Measurements from ENCODE around the gene OLIG3.

The OLIG3 gene

GRCh38 chr6:137495703-137496336 lies 1.6 kb upstream of the OLIG3 start:
- Histone ChIP-seq H3K79me2 (ENCODE audit: insufficient read depth, low read length) (no peaks in the 10 kb centered on the region), H3K4me2 (ENCODE audit: low read depth, low read length, poor library complexity, severe bottlenecking) (no peak overlapping the region), H3K4me3 (ENCODE audit: low read length, poor library complexity, severe bottlenecking) (no peak overlapping the region), H3K4me1 (ENCODE audit: insufficient read depth, low read length, poor library complexity, severe bottlenecking) (no peaks in the 10 kb centered on the region), H4K20me1 (ENCODE audit: insufficient read depth, low read length, poor library complexity, severe bottlenecking) (no peaks in the 10 kb centered on the region), H3F3A (ENCODE audit: low read depth) (no peaks in the 10 kb centered on the region), H3K9me2 (replicated peaks; ENCODE audit: low read depth, low read length) (no peaks in the 10 kb centered on the region), H3K9ac (ENCODE audit: low read depth, low read length, poor library complexity, severe bottlenecking) (no peak overlapping the region), H3K9me3 (ENCODE audit: insufficient read depth, low read depth, low read length) (no peaks in the 10 kb centered on the region), H2AFZ (ENCODE audit: low read length) (no peak overlapping the region), H3K27me3 (ENCODE audit: insufficient read depth, low read length, poor library complexity, severe bottlenecking) (no peaks in the 10 kb centered on the region), H3K36me3 (ENCODE audit: insufficient read depth, low read length) (no peaks in the 10 kb centered on the region)
- TF ChIP-seq EZH2phosphoT487 (IDR thresholded peaks at IDR 0.05; ENCODE audit: borderline replicate concordance) (no peak), CTCF (conservative IDR thresholded peaks at IDR 0.05; ENCODE audit: low read length) (no peak)

DNA sequence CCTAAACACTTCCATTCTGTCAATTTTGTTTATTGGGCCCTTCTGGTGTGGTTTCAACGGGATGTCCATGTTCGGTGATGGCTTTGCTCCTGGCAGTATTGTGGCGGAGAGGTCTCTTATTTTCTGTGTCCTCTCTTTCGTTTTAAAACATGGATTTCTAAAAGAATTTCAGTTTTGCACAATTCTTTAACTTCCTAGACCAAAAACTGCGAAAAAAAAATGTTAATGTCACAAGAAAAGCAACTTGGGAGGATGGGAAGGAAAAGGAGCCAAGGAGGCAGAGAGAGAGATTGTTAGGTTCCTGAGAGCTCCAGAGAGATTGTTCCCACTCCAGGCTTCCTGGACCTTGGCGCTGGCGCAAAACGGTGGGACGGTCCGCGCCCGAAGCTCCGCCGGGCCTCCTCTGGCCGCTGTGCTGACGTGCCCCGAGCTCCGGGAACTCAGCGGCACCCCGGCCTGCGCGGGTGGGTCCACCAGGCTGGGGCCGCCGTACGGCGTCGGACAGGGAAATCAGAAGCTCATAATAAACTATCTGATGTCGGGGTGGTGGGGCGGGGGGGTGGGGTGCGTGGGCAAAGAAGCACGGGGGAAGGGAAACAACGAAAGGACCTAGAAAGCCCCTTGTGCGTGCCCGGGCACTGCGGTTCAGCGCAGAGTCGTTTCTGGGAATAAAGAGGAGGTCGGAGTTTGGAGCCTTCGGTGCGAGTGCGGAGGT lies 951 bp upstream of the OLIG3 start:
- no peaks in the 10 kb centered on the region for H4K20me1 ChIP-seq (ENCODE audit: insufficient read depth, low read length, poor library complexity, severe bottlenecking)
- no peaks in the 10 kb centered on the region for H3F3A ChIP-seq (ENCODE audit: low read depth)
- no peak overlapping the region for H3K4me2 ChIP-seq (ENCODE audit: low read depth, low read length, poor library complexity, severe bottlenecking)
- TF ChIP-seq EZH2phosphoT487 (IDR thresholded peaks at IDR 0.05; ENCODE audit: borderline replicate concordance) (no peak), CTCF (conservative IDR thresholded peaks at IDR 0.05; ENCODE audit: low read length) (no peak)
- H3K9me3 ChIP-seq (ENCODE audit: insufficient read depth, low read depth, low read length), result no peaks in the 10 kb centered on the region
- H3K4me1 ChIP-seq (ENCODE audit: insufficient read depth, low read length, poor library complexity, severe bottlenecking), result no peaks in the 10 kb centered on the region
- H2AFZ ChIP-seq (ENCODE audit: low read length), result no peak overlapping the region
- no peaks in the 10 kb centered on the region for H3K36me3 ChIP-seq (ENCODE audit: insufficient read depth, low read length)
- H3K79me2 ChIP-seq (ENCODE audit: insufficient read depth, low read length), result no peaks in the 10 kb centered on the region
- H3K27me3 ChIP-seq (ENCODE audit: insufficient read depth, low read length, poor library complexity, severe bottlenecking), result no peaks in the 10 kb centered on the region
- H3K9me2 ChIP-seq (replicated peaks; ENCODE audit: low read depth, low read length), result no peaks in the 10 kb centered on the region
- no peak overlapping the region for H3K4me3 ChIP-seq (ENCODE audit: low read length, poor library complexity, severe bottlenecking)
- no peak overlapping the region for H3K9ac ChIP-seq (ENCODE audit: low read depth, low read length, poor library complexity, severe bottlenecking)

DNA sequence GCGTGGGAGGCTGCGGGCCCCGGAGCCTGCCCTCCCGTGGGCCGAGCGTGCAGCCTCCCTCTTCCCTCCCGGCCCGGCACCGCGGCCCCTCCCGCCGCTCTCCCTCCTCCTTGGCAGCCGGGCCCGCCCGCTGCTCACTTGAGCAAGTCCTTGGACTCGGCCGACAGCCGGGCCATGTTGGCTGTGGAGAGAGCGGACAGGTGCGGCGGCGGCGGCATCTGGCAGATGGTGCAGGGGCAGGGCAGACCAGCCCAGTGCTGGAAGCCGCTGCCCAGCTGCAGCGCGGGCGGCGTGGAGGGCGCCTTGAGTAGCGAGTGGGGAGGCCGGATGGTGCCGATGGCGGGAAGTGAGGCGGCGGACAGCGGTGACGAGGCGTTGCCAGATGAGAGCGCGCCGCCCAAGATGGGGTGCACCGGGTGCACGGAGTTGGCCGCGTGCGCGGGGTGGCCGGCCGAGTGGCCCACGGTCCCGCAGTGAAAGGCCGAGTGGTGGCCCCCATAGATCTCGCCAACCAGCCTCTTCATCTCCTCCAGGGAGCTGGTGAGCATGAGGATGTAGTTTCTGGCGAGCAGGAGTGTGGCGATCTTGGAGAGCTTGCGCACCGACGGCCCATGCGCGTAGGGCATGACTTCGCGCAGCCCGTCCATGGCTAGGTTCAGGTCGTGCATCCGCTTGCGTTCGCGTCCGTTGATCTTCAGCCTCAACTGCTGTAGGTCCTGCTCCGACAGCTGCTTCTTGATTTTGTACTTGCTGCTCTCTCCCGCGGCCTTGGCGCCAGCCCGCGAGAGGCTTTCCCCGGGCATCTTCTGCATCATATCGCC lies 766 bp downstream of the OLIG3 start:
- no peak overlapping the region for H3K9ac ChIP-seq (ENCODE audit: low read depth, low read length, poor library complexity, severe bottlenecking)
- no peaks in the 10 kb centered on the region for H4K20me1 ChIP-seq (ENCODE audit: insufficient read depth, low read length, poor library complexity, severe bottlenecking)
- no peaks in the 10 kb centered on the region for H3K36me3 ChIP-seq (ENCODE audit: insufficient read depth, low read length)
- no peaks in the 10 kb centered on the region for H3K9me3 ChIP-seq (ENCODE audit: insufficient read depth, low read depth, low read length)
- no peak for TF ChIP-seq CTCF (conservative IDR thresholded peaks at IDR 0.05; ENCODE audit: low read length)
- TF ChIP-seq EZH2phosphoT487 (IDR thresholded peaks at IDR 0.05; ENCODE audit: borderline replicate concordance), result no peak
- H3K9me2 ChIP-seq (replicated peaks; ENCODE audit: low read depth, low read length), result no peaks in the 10 kb centered on the region
- H3K4me1 ChIP-seq (ENCODE audit: insufficient read depth, low read length, poor library complexity, severe bottlenecking), result no peaks in the 10 kb centered on the region
- no peak overlapping the region for H3K4me3 ChIP-seq (ENCODE audit: low read length, poor library complexity, severe bottlenecking)
- no peak overlapping the region for H3K4me2 ChIP-seq (ENCODE audit: low read depth, low read length, poor library complexity, severe bottlenecking)
- H2AFZ ChIP-seq (ENCODE audit: low read length), result no peak overlapping the region
- no peaks in the 10 kb centered on the region for H3K79me2 ChIP-seq (ENCODE audit: insufficient read depth, low read length)
- H3K27me3 ChIP-seq (ENCODE audit: insufficient read depth, low read length, poor library complexity, severe bottlenecking), result no peaks in the 10 kb centered on the region
- no peaks in the 10 kb centered on the region for H3F3A ChIP-seq (ENCODE audit: low read depth)

Measured in Loucy (cell line).